Stimulated activated CD8-positive, alpha-beta memory T cell treated with anti-CD3 and anti-CD28 coated beads, Interleukin-12 subunit alpha, Interleukin-12 subunit beta, amount 100 ng/mL, for 24 hours (primary cell): Measurements from ENCODE around the gene PEX5.
"Not testable (repeated sequence)": the region's sequence is repeated elsewhere in the genome, so short reads cannot be mapped to it uniquely, and the experiment has no call there.

Experiments
- DNase-seq: peaks from one replicate; pipeline ENCODE4 v3.0.0-alpha.2; 2020; ENCODE audit errors: extremely low read depth

PEX5 gene

DNA sequence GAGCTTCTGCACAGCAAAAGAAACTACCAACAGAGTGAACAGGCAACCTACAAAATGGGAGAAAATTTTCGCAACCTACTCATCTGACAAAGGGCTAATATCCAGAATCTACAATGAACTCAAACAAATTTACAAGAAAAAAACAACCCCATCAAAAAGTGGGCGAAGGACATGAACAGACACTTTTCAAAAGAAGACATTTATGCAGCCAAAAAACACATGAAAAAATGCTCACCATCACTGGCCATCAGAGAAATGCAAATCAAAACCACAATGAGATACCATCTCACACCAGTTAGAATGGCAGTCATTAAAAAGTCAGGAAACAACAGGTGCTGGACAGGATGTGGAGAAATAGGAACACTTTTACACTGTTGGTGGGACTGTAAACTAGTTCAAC lies 24.3 kb downstream of the PEX5 start:
- not testable (repeated sequence) for DNase-seq

DNA sequence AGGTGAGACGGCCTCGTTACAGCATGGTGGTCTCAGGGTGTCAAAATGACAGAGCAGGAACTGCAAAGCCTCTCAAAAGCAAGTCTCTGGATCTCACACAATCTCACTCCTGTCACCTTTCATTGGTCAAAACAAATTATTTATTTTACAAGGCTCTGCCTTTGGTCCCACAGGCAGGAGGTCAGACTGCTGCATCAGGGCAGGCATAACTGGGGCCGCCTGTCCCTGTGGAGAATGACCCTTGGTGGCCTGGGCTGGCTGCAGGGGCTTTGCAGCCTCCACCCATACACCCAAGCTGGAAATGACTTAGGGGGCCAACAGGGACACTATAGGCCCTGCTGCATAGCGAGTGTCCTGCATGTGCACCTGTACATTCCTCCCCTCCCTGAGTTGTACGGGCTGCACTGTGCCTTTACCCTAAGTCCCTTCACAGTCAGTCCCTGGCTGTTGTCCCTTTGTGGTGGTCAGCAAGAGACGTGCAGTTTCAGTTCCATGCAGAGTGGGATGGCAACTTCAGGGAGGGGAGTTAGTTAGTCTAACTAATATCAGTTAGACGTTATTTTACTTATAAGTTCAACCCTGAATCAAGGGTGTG lies 28.1 kb downstream of the PEX5 start:
- DNase-seq: no peak

DNA sequence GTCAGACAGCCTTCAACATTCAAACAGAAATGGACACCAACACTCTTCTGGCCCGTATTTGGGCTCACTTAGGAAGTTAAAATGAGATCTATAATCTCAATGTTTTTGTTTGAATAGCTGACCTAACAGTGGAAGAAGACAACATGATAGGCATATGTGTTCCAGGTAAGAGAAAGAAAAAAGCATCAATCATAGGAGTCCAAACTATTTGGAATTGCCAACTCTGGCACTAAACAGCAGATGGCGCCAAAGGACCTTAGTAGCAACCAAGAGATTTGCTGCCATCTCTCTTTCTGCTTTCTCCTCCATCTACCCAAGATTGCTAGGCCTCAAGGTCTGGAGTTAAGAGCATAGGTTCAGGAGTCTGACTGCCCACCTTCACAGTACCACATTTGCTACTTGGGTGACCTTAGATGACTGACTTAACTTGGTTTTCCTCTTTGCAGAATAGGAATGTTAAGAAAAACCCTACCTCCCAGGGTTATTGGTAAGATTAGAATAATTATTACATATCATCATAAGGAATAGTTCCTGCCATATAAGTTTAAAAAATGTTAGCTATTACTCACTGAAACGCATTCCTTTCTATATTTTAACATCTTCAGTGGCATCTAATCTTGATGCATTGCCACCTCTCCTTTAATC lies 30.2 kb downstream of the PEX5 start:
- DNase-seq: peak; percentile 10

DNA sequence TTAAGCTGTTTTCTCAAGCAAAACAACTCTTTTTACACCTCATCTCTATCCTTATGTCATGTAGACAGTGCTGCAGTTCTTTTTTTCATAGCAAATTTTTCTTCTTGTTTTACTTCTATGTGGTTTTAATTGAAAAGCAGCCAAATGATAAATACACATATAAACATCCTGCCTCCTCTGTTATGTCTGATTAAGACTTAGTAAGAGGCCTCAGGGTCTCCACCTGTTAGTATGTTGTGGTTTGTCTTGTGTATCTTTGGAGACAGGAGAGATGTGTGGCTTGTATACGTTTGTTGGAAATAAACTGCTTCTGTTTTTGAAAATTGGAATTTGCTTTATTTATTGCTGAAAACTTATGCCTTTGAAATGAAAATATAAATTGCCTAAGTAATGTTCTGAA lies 32.0 kb downstream of the PEX5 start:
- no peak for DNase-seq

DNA sequence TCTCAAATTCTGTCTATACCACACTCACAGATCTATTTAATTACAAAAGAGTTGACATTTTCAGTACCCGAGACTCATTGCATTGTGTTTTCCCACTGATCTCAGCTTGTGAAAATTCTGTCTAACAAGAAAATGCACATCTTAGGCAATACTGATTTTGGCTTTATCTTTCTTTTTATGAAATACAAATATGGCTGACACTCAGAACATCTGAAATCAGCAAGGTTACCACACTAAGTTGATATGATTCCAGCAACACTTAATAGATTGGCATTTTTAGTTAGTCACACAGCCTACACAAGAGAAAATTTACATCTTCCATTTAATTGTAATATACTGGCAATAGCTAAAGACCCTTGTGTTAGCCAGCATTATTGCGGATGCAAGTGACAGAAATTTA lies 40.3 kb downstream of the PEX5 start:
- no peak for DNase-seq

DNA sequence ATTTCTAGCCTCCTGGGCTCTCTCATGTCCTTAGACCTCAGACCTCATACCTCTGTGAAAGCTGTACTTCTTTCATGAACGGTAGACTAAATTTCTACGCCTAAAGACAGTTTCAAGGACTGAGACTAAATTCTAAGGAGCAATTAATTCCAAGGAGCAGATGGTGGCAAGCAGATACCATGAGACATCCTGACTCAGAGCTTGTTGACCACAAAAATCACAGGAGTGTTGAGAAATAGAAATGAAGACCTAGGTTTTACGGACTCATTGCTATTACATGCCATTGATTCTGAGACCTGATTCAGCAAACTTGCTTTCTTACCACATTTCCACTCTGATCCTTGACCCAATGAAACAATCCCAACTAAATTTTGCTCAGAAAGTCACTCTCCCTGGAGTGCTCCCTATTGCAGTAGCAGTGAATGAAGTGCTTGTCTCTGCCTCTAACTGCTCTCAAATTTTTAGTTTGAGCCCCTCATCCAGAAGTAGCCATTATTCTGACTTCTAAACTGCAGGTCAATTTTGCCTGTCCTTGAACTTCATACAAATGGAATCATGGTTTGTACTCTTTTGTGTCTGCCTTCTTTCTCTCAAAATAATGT lies 52.0 kb downstream of the PEX5 start:
- no peak for DNase-seq

DNA sequence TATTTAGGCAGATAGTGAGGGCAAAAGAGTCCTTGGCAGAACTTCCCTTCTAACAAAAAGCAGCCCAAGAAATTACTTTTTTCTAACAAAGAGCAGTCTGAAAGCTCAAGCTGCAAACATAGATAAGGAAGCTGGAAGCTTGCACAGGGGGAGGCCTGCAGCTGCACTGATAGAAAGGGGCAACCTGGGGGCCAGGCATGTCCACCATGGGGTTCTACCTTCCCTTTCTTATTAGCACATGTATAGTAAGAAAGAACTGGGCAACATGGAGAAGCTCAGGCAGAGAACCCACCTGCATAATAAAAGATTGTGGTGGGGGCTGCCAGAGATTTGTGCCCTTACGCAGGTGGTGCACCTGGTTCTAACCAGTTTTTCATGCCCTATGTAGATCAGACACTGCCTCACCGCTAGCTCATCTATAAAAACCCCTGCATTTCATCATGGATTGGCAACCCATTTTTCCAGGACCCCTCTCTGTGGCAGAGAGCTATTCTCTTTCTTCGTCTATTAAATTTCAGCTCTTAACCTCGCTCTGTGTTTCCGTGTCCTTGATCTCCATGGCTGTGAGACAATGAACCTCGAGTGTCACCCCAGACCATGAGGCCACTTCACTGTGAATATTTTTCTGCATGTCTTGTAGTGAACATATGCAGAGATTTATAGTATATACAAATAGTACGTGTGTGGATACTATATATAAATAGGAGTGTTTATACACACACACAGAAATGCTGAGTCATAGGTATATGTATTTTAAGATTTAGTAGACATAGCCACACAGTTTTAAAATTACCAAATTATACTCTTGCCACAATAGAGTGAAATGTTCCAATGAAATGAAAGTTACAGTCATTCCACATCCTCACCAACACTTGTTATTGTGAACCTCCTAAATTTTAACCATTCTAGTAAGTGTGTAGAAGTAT lies 53.0 kb downstream of the PEX5 start:
- DNase-seq: no peak

DNA sequence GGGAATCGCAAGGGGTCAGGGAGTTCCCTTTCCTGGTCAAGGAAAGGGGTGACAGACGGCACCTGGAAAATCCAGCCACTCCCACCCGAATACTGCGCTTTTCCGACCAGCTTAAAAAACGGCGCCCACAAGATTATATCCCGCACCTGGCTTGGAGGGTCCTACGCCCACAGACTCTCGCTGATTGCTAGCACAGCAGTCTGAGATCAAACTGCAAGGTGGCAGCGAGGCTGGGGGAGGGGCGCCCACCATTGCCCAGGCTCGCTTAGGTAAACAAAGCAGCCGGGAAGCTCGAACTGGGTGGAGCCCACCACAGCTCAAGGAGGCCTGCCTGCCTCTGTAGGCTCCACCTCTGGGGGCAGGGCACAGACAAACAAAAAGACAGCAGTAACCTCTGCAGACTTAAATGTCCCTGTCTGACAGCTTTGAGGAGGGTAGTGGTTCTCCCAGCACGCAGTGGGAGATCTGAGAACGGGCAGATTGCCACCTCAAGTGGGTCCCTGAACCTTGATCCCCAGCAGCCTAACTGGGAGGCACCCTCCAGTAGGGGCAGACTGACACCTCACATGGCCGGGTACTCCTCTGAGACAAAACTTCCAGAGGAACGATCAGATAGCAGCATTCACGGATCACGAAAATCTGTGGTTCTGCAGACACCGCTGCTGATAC lies 62.0 kb downstream of the PEX5 start:
- not testable (repeated sequence) for DNase-seq

DNA sequence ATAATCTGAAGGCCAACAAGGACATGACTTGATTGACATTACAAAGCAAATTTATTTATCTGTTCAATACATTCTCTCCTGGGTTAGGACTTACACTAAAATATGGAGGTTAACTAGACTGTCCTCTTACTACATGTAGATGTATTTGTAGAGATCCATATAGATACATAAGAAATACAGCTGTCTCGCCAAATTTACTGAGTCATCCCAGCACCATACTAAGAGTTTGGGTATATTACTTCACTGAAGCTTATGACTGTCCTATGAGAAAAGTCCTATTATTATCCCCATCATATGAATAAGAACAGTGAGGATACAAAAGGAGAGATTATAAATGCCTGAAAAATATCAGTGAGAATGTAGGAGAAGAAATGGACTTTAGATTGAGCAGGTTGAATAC lies 69.6 kb downstream of the PEX5 start:
- DNase-seq: no peak
